SK-N-SH (cell line): ENCODE data around the gene EPB41L5. TPM values are rescaled to one million over a fixed set of nuclear protein-coding genes. Genes with fewer than 3 reads are reported as not detected.

Experiments used
- CTCF ChIA-PET: fragments of 300-600, 350-600 bp; formaldehyde crosslinking; extraction: SDS; loops from one replicate; lab custom pipeline; 2021; lab: Yijun Ruan, JAX
- POLR2A ChIA-PET: fragments of 350-600 bp; sonication (Branson Sonifier 250); formaldehyde crosslinking; extraction: SDS; loops from one replicate; lab custom pipeline; 2020; ENCODE audit warnings: antibody characterized with exemption, inconsistent platforms; lab: Yijun Ruan, JAX
- DNase-seq: peaks from one replicate; pipeline ENCODE4 v3.0.0; 2012
- H2AFZ ChIP-seq: fragments of 200-600 bp; sonication (generic); 2 replicates; pipeline ENCODE4 v1.8.1; 2016; ENCODE audit warnings: antibody characterized with exemption, mild to moderate bottlenecking, low read depth
- H3F3A ChIP-seq: fragments of 200-600 bp; sonication (generic); replicated peaks from 2 replicates; pipeline ENCODE3; 2016; ENCODE audit warnings: antibody characterized with exemption, mild to moderate bottlenecking; ENCODE audit not compliant: insufficient read depth
- H3K27ac ChIP-seq, 2 experiments: fragments of 200-500 bp in 1 of 2; fragments of 200-600 bp in 1 of 2; sonication (Bioruptor generic) in 1 of 2; sonication (generic), shearing (Covaris generic) in 1 of 2; 2 replicates each; pipeline versions ENCODE4 v1.5.1 to v1.6.1; 2014 to 2016; ENCODE audit warnings: low read depth in 2 of 2, inconsistent platforms in 1 of 2, low read length in 1 of 2, mild to moderate bottlenecking in 1 of 2, mixed read lengths in 1 of 2
- H3K27me3 ChIP-seq: fragments of 200-600 bp; sonication (generic), shearing (Covaris generic); 2 replicates; pipeline ENCODE4 v1.6.1; 2016; ENCODE audit warnings: mixed run types; ENCODE audit not compliant: insufficient read depth
- H3K36me3 ChIP-seq, 2 experiments: fragments of 200-500 bp in 1 of 2; fragments of 200-600 bp in 1 of 2; sonication (Bioruptor generic) in 1 of 2; sonication (generic) in 1 of 2; replicated peaks in 1 of 2; 2 replicates each; pipeline versions ENCODE3 to v1.5.1; 2014 to 2016; ENCODE audit warnings: low read length in 1 of 2, mild to moderate bottlenecking in 1 of 2; ENCODE audit not compliant: insufficient read depth in 2 of 2, control insufficient read depth in 1 of 2
- H3K4me1 ChIP-seq, 2 experiments: fragments of 200-500 bp in 1 of 2; fragments of 200-600 bp in 1 of 2; sonication (Bioruptor generic) in 1 of 2; sonication (generic), shearing (Covaris generic) in 1 of 2; 2 replicates each; pipeline versions ENCODE4 v1.5.1 to v1.6.1; 2014 to 2016; ENCODE audit warnings: low read depth in 1 of 2, low read length in 1 of 2, mixed run types in 1 of 2; ENCODE audit not compliant: insufficient read depth in 2 of 2, control insufficient read depth in 1 of 2
- H3K4me2 ChIP-seq: fragments of 200-600 bp; sonication (generic), shearing (Covaris generic); 2 replicates; pipeline ENCODE4 v1.6.1; 2017; ENCODE audit warnings: mixed run types
- H3K4me3 ChIP-seq, 2 experiments: fragments of 200-500 bp in 1 of 2; fragments of 200-600 bp in 1 of 2; sonication (Bioruptor generic) in 1 of 2; sonication (generic), shearing (Covaris generic) in 1 of 2; 2 replicates each; pipeline versions ENCODE4 v1.5.1 to v1.8.1; 2014 to 2016; ENCODE audit warnings: low read depth in 2 of 2, inconsistent platforms in 1 of 2, low read length in 1 of 2, mild to moderate bottlenecking in 1 of 2, mixed read lengths in 1 of 2, moderate library complexity in 1 of 2
- H3K79me2 ChIP-seq: fragments of 200-600 bp; sonication (generic); 2 replicates; pipeline ENCODE4 v1.8.1; 2017; ENCODE audit warnings: mild to moderate bottlenecking; ENCODE audit not compliant: insufficient read depth
- H3K9ac ChIP-seq: fragments of 200-600 bp; sonication (generic); 2 replicates; pipeline ENCODE4 v1.6.1; 2017; ENCODE audit warnings: mixed run types
- H3K9me2 ChIP-seq: fragments of 200-600 bp; sonication (generic); 2 replicates; pipeline ENCODE4 v1.6.1; 2017; ENCODE audit warnings: mixed run types
- H3K9me3 ChIP-seq: fragments of 200-600 bp; sonication (generic); 2 replicates; pipeline ENCODE4 v1.6.1; 2017; ENCODE audit warnings: mixed run types, mild to moderate bottlenecking, moderate library complexity
- H4K20me1 ChIP-seq: fragments of 200-600 bp; sonication (generic); 2 replicates; pipeline ENCODE4 v1.6.1; 2017; ENCODE audit warnings: mild to moderate bottlenecking, mixed run types; ENCODE audit not compliant: insufficient read depth
- CTCF ChIP-seq: fragments of 200-600 bp; sonication (generic); IDR thresholded peaks from 2 replicates; pipeline ENCODE4 v1.6.1; 2017; ENCODE audit warnings: antibody characterized with exemption, mild to moderate bottlenecking, moderate library complexity
- FOSL2 ChIP-seq: IDR thresholded peaks from 2 replicates; pipeline ENCODE4 v1.4.0; 2012; ENCODE audit warnings: low read depth, mild to moderate bottlenecking, moderate library complexity, borderline replicate concordance
- GABPA ChIP-seq: IDR thresholded peaks from 2 replicates; pipeline ENCODE4 v1.4.0; 2012; ENCODE audit warnings: low read depth, mild to moderate bottlenecking
- IRF3 ChIP-seq: fragments of 150-350 bp; IDR thresholded peaks from 2 replicates; pipeline ENCODE4 v1.6.1; 2016; ENCODE audit warnings: mild to moderate bottlenecking, low read depth, low read length
- RCOR1 ChIP-seq: fragments of 150-350 bp; IDR thresholded peaks from 2 replicates; pipeline ENCODE4 v1.6.1; 2017; ENCODE audit warnings: antibody characterized with exemption, low read length
- REST ChIP-seq: IDR thresholded peaks from 2 replicates; pipeline ENCODE4 v1.6.1; 2012; ENCODE audit warnings: mild to moderate bottlenecking, low read depth, low read length, moderate library complexity
- RXRA ChIP-seq: IDR thresholded peaks from 2 replicates; pipeline ENCODE4 v1.4.0; 2012; ENCODE audit warnings: low read depth, mild to moderate bottlenecking, borderline replicate concordance
- SMC3 ChIP-seq: IDR thresholded peaks from 2 replicates; pipeline ENCODE4 v1.6.1; 2012; ENCODE audit warnings: low read depth, low read length, improper control_type of control experiment
- TCF12 ChIP-seq: IDR thresholded peaks from 2 replicates; pipeline ENCODE4 v1.4.0; 2012
- TEAD4 ChIP-seq: IDR thresholded peaks from 2 replicates; pipeline ENCODE4 v1.4.0; 2012; ENCODE audit warnings: mild to moderate bottlenecking, borderline replicate concordance; ENCODE audit not compliant: insufficient read depth
- ZBTB33 ChIP-seq: IDR thresholded peaks from 2 replicates; pipeline ENCODE4 v1.4.0; 2012; ENCODE audit warnings: low read depth, borderline replicate concordance
- WGBS: methylation state at CpG from one replicate; pipeline ENCODE4 v1.1.6; 2017; ENCODE audit warnings: low lambda C conversion rate; 5-methylcytosine and 5-hydroxymethylcytosine counted together
- polyA plus RNA-seq, 3 experiments: library from polyadenylated mRNA; depleted of rRNA; stranded (reverse); fragments of >200 nt; gene quantifications; 2 replicates each; pipeline ENCODE4 v1.2.3, GENCODE V29; 2012

The EPB41L5 gene
- polyA plus RNA-seq, 1 of the 3 experiments (the other 2 are of a cell fraction) = 5.3 TPM

GRCh38 chr2:120077896-120078295 is 65.0 kb downstream of the EPB41L5 start:
- Histone ChIP-seq H3K9me3 (no peaks in the 10 kb centered on the region), H3K4me3 (0 out of 4 replicates have a peak overlapping the region, but pooled peaks of 1 of the 2 experiments have one; percentile 2), H3K27me3 (no peaks in the 10 kb centered on the region), H3K27ac (no peak overlapping the region), H4K20me1 (no peaks in the 10 kb centered on the region), H2AFZ (no peak overlapping the region), H3K36me3 (peaks cover 4 to 18% of the 10 kb centered on the region in 2 experiments), H3F3A (peaks cover 7% of the 10 kb centered on the region), H3K9ac (no peak overlapping the region), H3K4me2 (no peak overlapping the region), H3K79me2 (no peaks in the 10 kb centered on the region), H3K9me2 (no peaks in the 10 kb centered on the region), H3K4me1 (no peaks in the 10 kb centered on the region)
- DNase-seq = no peak
- CTCF ChIA-PET = interaction anchor here (2.1 kb wide), 1 partner anchor 97 kb away, joined by 7 read pairs; no protein-coding TSS in a partner anchor
- POLR2A ChIA-PET = no interaction called here
- TF ChIP-seq CTCF (no peak), TEAD4 (no peak), IRF3 (no peak), ZBTB33 (no peak), TCF12 (no peak), RXRA (no peak), GABPA (no peak), REST (no peak), RCOR1 (no peak), SMC3 (no peak), FOSL2 (no peak)
- WGBS = 81% methylated on average over 3 of the region's 3 CpGs
